Stimulated activated CD8-positive, alpha-beta memory T cell treated with anti-CD3 and anti-CD28 coated beads, Interleukin-2, amount 100 ng/mL, for 1 hour (primary cell): ENCODE results near the gene SYNE3.

ENCODE experiments used
- DNase-seq, 2 donors: peaks; one replicate each; pipeline ENCODE4 v3.0.0-alpha.2; 2020; ENCODE audit warnings: low read depth in 2 of 2

Gene SYNE3

DNA sequence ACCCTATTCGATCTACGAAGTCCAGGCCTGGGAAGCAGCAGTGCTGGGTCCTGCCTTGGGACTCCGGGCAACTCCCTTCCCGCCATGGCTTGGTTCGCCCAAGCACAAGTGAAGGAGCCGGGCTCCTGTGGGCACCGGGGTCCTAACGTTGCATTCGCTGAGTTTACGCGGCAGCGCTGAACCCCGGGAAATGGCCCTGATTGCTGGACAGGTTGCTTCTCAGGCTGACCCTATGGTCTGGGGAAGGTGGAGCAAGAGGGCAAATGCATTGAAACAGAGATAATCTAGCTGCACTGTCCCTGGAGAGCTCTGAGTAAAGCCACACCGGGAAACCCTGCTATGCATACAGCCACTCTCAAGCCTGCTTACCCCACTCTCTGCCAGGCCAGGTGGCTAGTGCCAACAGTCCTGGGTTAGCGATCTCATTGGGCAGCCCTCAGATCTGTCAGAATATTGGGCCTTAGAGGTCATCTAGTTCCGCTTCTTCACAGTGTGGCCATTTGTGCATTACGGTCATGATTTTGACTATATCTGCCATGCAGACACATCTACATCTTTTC lies 11.3 kb downstream of the SYNE3 start:
- no peak for DNase-seq

- no peak for DNase-seq
These were observed 12.1 kb downstream of the SYNE3 start for GRCh38 chr14:95504135-95505029.

DNA sequence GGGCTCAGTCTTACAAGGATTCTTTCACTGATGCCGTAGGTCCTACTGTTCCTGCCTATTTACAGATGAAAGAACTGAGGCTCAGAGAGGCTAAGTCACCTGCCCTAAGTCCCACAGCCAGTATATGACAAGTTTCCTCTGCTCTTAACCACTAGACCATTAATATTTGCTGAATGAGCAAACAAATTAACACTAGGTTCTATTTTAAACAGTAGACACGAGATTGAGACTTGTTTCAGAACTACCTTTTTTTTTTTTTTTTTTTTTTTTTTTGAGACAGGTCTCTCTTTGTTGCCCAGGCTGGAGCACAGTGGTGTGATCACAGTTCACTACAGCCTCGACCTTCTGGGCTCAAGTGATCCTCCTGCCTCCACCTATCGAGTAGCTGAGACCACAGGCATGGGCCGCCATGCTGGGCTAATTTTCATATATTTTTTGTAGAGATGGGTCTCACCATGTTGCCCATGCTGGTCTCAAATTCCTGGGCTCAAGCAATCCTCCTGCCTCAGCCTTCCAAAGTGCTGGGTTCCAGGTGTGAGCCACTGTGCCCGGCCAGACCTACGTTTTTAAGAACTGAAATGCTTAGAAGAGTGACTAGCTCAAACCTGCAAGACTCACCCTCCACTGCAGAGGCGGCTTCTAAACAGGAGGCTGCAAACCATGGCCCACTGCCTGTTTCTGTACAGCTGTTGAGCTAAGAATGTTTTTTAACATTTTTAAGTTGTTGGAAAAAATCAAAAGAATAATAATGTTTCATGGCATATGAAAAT lies 12.9 kb downstream of the SYNE3 start:
- no peak for DNase-seq

DNA sequence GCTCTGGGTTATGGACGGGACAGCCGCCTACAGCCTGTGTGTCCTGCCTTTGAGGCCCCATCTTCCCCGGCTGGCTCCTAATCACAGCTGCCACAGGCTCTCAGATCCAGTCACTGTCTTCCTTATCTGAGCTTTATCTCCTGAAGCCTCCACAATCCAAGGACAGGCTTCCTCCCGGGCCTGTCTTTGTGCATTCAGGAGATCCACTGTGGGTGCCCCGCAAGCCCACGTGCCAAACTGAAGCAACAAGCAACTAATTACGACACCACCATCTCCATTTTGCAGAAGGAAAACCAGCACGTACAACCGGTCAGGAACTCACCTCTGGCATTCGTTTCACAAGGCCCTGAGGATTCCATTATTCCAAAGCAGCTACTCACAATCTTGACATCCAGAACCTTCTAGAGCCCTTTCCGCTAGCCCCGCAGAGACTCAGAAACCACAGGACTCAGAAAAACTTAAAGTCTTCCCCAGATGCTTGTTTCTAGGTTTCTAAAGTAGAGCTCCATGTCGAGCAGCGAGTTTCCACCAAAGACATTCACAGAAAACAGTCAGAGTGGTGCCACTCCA lies 14.0 kb downstream of the SYNE3 start:
- DNase-seq = no peak

DNA sequence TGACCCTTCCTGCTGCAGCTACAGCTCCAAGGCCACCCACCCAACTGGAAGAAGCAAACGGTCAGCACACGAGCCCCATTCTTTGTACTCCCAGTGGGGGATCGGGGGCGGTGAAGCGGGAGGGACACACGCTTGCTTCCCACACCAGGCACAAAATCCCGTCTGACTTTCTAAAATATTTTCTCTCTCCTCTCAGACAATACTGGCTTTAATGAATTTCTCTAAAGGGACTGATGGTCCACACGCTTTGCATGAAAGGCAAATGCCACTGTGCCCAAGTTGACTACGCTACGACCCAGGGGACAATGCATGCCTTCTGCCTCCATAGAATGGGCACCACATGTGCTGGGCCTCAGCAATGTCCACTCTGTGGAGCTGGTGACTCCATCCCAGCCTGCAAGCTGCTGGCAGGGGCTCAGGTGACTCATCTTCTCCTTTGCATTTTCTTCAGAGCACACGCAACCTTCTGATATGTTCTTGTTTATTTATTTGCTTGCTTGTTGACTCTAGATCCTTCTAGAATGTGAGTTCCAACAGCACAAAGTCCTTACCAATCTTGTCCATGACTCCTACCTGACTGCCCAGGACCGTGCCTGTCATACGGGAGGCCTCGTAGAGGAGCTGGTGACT lies 15.6 kb downstream of the SYNE3 start:
- DNase-seq = no peak

DNA sequence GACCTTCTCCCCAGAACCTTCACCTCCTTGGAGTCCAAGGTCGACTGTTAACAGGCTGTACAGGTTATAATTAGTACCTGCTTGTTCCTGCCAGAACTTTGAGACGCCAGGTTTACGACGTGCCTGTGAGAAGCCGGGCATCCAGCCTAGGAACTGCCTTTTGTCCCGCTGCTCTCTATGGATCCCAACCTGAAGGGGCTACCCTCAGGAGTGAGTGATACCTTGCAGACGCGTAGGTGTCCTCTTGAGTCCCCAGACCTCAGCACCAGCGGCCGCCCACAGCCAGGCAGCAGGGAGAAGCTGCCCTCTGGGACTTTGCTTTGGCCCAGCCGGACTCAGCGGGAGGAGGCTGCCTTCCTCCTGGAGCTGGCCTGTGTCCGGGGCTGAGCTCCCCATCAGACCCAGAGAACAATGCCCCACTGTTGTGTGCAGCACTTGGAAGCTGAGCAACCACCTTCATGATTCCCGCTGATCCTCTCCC lies 16.2 kb downstream of the SYNE3 start:
- no peak for DNase-seq

- no peak for DNase-seq
These were observed 17.1 kb downstream of the SYNE3 start for GRCh38 chr14:95499354-95499750.

- no peak for DNase-seq
These were observed 17.7 kb downstream of the SYNE3 start for GRCh38 chr14:95498622-95499353.

- DNase-seq = no peak
These were observed 18.9 kb downstream of the SYNE3 start for GRCh38 chr14:95497561-95498011.

DNA sequence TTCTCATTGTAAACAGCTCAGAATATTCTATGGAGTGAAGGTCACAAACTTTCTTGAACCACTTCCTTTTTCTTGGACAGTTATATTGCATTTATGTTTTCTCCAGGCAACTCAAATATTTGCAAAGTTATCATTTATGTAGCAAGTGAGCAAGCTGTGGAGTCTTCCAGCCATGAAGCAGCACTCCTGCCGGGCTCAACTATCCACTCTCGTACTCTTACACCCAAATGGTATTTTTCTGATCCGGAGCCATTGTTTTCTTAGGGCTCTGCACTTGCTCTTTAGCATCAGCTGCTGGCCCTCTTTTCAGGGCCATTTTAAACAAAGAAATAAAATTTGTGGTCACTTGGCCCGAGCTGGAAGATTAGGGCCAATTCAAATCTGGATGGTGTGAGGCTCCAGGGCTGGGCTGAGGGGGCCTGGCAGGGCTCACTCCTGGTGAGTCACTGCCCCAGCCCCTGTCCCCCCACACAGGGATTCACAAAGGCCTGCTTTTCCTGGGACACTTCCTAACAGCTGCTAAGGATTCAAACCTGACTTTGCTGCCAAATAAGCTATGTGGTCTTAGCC lies 19.7 kb downstream of the SYNE3 start:
- DNase-seq = no peak

- DNase-seq = no peak
These were observed 20.3 kb downstream of the SYNE3 start for GRCh38 chr14:95496111-95496681.

DNA sequence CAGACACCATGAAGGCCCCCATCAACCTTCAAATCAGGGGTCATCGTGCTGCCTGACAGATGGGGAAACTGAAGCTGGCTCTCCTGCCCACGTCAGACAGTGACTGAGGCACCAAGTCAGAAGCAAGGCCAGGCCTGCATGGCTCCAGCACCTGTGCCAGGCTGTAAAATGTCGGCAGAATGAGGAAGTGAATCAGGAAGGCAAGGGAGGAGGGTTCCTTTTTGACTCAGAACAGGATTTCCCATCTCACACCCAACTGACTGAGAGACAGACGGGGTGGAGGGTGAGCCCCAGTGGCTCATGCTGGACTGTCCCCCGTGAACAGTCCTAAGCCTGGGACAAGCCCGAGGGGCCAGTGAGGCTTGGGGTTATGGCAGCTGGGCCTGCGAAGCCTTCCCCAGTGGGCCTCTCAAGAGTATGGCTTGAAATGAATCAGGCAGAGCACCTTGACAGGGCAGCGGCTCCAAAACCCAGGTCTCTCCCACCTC lies 20.9 kb downstream of the SYNE3 start:
- no peak for DNase-seq

GRCh38 chr14:95495076-95495475 lies 21.4 kb downstream of the SYNE3 start:
- DNase-seq = no peak

GRCh38 chr14:95494456-95494855 lies 22.0 kb downstream of the SYNE3 start:
- DNase-seq = no peak

GRCh38 chr14:95493976-95494375 lies 22.5 kb downstream of the SYNE3 start:
- no peak for DNase-seq

DNA sequence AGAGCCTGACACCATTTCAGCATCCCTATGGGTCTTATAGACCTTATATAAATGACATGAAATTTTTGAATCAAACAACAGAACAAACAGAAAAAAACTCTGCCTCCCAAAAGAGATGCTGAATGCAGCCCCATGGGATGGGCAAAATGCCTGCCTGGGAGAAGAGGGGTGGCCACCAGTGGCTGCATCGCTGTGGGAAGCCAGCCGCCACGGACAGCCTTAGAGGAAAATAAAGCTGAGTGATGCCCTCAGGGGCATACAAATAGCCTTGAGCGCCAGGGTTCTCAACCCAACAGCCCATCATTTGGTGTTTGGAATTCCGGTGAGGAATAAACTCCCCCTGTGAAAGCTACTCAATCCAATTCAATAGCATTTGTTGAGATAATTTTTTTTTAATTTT lies 22.9 kb downstream of the SYNE3 start:
- DNase-seq = no peak

- no peak for DNase-seq
These were observed 24.4 kb downstream of the SYNE3 start for GRCh38 chr14:95491936-95492608.

- DNase-seq = no peak
These were observed 25.6 kb downstream of the SYNE3 start for GRCh38 chr14:95490727-95491451.

DNA sequence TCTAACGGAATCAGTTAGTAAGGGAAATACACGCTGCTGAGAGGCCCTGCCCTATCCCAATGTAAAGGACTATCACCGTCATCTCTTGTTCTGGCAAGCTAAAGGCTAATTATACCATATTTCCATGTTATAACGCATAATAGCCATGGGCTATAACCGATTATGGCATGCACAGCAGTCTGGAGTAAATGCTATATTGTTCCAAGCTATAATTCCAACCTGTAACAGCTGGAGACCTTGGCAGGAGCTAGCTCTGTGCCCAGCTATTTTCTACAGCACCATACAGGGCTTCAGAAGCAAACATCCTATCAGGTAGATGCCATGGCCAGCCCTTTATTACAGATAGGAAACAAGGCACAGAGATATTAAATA lies 26.3 kb downstream of the SYNE3 start:
- DNase-seq = no peak
